GM06990 (cell line): ENCODE data around the gene ZNF526.
A peak's percentile ranks its signal among the peaks of the same experiment; 100 is the strongest.

Experiments used
- DNase-seq: peaks from one replicate; pipeline ENCODE4 v3.0.0-alpha.2; 2011; ENCODE audit not compliant: insufficient read length; ENCODE audit errors: extremely low read depth
- H3K27me3 ChIP-seq: replicated peaks from 2 replicates; pipeline ENCODE4 v1.6.0; 2011; ENCODE audit warnings: low read length; ENCODE audit not compliant: control insufficient read depth, insufficient read depth
- H3K36me3 ChIP-seq: 2 replicates; pipeline ENCODE4 v1.5.1; 2011; ENCODE audit warnings: low read length; ENCODE audit not compliant: control insufficient read depth, insufficient read depth
- H3K4me3 ChIP-seq: replicated peaks from 2 replicates; pipeline ENCODE4 v1.5.1; 2011; ENCODE audit warnings: low read depth, mild to moderate bottlenecking, control low read depth, low read length
- TF ChIP-seq, protein P1 (sequence below): IDR thresholded peaks from 2 replicates; pipeline ENCODE4 v1.5.1; 2011; ENCODE audit warnings: low read length, control low read depth, mild to moderate bottlenecking, inconsistent platforms; ENCODE audit not compliant: insufficient read depth, poor library complexity, severe bottlenecking

Gene ZNF526

DNA sequence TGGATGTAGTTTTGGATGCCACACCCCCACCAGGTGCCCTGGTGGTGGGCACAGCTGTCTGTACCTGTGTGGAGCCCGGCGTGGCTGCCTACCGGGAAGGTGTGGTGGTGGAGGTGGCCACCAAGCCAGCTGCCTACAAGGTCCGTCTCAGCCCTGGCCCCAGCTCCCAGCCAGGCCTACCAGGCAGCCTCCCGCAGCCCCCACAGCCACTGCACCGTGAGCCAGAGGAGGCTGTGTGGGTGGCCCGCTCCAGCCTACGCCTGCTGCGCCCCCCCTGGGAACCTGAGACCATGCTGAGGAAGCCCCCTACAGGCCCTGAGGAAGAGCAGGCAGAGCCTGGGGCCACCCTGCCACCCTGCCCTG lies 52.4 kb downstream of the ZNF526 start:
- no peak overlapping the region for H3K4me3 ChIP-seq
- TF ChIP-seq, protein P1, sequence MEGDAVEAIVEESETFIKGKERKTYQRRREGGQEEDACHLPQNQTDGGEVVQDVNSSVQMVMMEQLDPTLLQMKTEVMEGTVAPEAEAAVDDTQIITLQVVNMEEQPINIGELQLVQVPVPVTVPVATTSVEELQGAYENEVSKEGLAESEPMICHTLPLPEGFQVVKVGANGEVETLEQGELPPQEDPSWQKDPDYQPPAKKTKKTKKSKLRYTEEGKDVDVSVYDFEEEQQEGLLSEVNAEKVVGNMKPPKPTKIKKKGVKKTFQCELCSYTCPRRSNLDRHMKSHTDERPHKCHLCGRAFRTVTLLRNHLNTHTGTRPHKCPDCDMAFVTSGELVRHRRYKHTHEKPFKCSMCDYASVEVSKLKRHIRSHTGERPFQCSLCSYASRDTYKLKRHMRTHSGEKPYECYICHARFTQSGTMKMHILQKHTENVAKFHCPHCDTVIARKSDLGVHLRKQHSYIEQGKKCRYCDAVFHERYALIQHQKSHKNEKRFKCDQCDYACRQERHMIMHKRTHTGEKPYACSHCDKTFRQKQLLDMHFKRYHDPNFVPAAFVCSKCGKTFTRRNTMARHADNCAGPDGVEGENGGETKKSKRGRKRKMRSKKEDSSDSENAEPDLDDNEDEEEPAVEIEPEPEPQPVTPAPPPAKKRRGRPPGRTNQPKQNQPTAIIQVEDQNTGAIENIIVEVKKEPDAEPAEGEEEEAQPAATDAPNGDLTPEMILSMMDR: no peak
- DNase-seq: peak; percentile 1
- peaks cover 24% of the 10 kb centered on the region for H3K36me3 ChIP-seq
- no peaks in the 10 kb centered on the region for H3K27me3 ChIP-seq

DNA sequence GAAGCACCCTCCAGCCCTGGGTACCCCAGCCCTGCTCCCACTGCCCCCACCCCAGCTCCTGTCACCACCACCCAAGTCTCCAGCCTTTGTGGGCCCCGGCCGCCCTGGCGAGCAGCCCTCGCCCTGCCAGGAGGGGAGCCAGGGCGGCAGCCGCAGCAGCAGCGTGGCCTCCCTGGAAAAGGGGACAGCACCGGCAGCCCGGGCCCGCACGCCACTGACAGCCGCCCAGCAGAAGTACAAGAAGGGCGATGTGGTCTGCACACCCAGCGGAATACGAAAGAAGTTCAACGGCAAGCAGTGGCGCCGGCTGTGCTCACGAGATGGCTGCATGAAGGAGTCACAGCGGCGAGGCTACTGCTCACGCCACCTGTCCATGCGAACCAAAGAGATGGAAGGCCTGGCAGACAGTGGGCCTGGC lies 52.9 kb downstream of the ZNF526 start:
- Histone ChIP-seq H3K27me3 (no peaks in the 10 kb centered on the region), H3K36me3 (peaks cover 27% of the 10 kb centered on the region), H3K4me3 (no peak overlapping the region)
- DNase-seq: peak; percentile 12
- TF ChIP-seq, protein P1: no peak

DNA sequence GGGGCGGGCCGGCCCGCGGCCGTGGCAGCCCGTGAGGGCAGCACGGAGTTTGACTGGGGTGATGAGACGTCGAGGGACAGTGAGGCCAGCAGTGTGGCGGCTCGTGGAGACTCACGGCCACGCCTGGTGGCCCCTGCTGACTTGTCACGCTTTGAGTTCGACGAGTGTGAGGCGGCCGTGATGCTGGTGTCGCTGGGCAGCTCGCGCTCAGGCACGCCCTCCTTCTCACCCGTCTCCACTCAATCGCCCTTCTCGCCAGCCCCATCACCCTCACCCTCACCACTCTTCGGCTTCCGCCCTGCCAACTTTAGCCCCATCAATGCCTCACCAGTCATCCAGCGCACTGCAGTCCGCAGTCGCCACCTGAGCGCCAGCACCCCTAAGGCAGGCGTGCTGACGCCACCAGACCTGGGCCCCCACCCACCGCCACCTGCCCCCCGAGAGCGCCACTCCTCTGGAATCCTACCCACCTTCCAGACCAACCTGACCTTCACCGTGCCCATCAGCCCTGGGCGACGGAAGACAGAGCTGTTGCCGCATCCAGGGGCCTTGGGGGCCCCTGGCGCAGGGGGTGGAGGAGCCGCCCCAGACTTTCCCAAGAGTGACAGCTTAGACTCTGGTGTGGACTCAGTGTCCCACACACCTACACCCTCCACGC lies 53.4 kb downstream of the ZNF526 start:
- Histone ChIP-seq H3K4me3 (no peak overlapping the region), H3K27me3 (no peaks in the 10 kb centered on the region), H3K36me3 (peaks cover 27% of the 10 kb centered on the region)
- peak; percentile 9 for DNase-seq
- TF ChIP-seq, protein P1: no peak

DNA sequence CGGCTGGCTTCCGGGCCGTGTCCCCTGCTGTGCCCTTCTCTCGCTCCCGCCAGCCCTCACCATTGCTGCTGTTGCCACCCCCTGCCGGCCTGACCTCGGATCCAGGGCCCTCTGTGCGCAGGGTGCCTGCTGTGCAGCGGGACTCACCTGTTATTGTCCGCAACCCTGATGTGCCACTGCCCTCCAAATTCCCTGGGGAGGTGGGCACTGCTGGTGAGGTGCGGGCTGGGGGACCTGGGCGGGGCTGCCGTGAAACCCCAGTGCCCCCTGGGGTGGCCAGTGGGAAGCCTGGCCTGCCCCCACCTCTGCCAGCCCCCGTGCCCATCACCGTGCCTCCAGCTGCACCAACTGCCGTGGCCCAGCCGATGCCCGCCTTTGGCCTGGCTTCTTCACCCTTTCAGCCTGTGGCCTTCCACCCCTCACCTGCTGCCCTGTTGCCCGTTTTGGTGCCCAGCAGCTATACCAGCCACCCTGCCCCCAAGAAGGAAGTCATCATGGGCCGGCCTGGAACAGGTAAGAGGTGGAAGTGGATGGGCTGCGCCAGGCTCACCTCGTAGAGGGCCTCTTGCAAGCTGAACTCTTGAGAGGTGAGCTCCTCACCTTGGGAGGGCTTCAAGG lies 54.1 kb downstream of the ZNF526 start:
- TF ChIP-seq, protein P1: no peak
- Histone ChIP-seq H3K4me3 (no peak overlapping the region), H3K27me3 (no peaks in the 10 kb centered on the region), H3K36me3 (peaks cover 27% of the 10 kb centered on the region)
- DNase-seq: peak; percentile 4

DNA sequence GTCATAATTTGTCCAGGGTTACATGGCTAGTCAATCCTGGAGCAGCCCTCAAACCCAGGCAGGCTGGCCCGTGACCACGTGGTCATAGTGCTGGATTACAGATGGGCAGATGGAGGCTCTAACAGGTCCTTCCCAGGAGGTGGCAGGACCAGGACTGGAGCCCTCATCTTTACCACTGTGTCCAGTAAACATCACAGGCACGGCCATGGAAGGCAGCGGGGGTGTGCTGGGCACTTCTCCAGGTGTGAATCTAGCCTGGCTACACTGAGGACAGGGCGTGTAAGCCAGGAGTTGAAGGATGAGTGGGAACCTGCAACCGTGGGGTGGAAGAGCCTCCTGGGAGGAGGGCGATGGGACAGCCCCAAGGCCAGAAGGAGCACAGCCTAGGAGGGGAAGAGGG lies 55.0 kb downstream of the ZNF526 start:
- Histone ChIP-seq H3K4me3 (no peak overlapping the region), H3K36me3 (peaks cover 27% of the 10 kb centered on the region), H3K27me3 (no peaks in the 10 kb centered on the region)
- DNase-seq: peak; percentile 5
- TF ChIP-seq, protein P1: no peak
